Testis (tissue), 2 donors: Measurements from ENCODE around the gene TRIM71.

Experiments
- CTCF ChIP-seq, 3 experiments: fragments of 450-650 bp in 2 of 3; fragments of 200-600 bp in 1 of 3; sonication (generic) in 1 of 3; IDR thresholded peaks; one replicate each; pipeline ENCODE4 v1.5.1; 2016 to 2019; ENCODE audit warnings: antibody characterized with exemption in 3 of 3, mild to moderate bottlenecking in 2 of 3, moderate library complexity in 1 of 3
- POLR2A ChIP-seq: fragments of 450-650 bp; IDR thresholded peaks from one replicate; pipeline ENCODE4 v1.6.1; 2017; ENCODE audit warnings: antibody characterized with exemption, mild to moderate bottlenecking, moderate library complexity

- TF ChIP-seq CTCF (IDR thresholded peaks at IDR 0.05): no peak
- TF ChIP-seq POLR2A: no peak
Observed at GRCh38 chr3:32849046-32849445, 31.2 kb downstream of the TRIM71 start.
